ENCODE data around the gene IPPK.

GRCh38 chr9:92639791-92640271 is 30.1 kb downstream of the IPPK start:
- no peak for TF ChIP-seq EZH2 (IDR thresholded peaks at IDR 0.05)
- no peak for TF ChIP-seq CTCF (IDR thresholded peaks at IDR 0.05 in 2 of 3, conservative IDR thresholded peaks at IDR 0.05 in 1 of 3; ENCODE audit: borderline replicate concordance in 1 of 3, insufficient read depth in 1 of 3, low read depth in 2 of 3, low read length in 2 of 3)

All from HCT116 (cell line).